Measurements from ENCODE around the gene NABP2. TPM values are rescaled to one million over a fixed set of nuclear protein-coding genes. Genes with fewer than 3 reads are reported as not detected.

Gene NABP2
- total and polyA plus RNA-seq, 10 of the 15 experiments (the other 5 are each of a cell fraction or from before 2014, with no cell fraction given), result 20.7 to 97.9 (median 60.9) TPM

DNA sequence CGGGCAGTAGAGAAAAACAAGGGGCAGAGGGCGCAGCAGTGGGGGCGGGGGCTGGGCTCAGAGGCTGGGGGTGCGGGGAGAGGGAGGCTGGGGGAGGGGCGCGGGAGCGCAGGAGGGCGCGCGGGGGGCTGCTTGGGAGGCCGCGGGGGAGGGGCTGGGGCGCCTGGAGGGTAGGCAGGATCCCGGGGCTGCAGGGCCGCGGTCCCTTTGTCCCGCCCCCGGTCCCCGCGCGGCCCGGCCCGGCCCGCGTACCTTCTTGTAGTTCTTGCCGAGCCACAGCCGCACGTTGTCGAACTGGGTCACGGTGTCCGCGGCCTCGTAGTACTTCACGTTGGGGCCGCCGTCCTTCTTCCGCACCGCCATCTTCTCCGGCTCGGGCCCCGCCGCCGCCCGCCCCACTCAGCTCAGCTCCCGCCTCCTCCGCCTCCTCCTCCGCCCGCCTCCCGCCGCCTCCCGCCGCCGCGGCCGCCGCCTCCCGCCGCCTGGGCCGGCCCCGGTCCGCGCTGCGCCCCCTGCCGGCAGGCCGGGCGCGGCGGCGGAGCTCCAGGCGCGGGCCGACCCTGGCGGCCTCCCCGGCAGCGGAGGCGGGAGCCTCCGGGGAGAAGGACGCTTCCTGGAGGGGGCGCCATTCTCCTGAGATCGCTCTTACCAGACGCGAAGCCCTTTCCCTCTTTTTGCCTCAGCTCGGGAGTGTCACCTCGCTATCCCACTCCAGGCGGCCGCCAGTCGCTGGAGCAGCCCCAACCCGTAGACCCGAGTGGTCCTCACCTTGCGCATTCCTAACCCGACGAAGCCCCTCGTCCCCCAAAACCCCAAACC, 34.8 kb upstream of the NABP2 start, which contains the start of gene SMARCC2:
Gene SMARCC2, minus strand, starts transcription at position 385 of the 819 bp plus-strand sequence. Its CDS starts 22 bp downstream, at position 363.
- Histone ChIP-seq H3K4me1 (ENCODE audit: control insufficient read depth, insufficient read depth, low read length) (0 out of 2 replicates have a peak, but pooled peaks cover 4% of the 10 kb centered on the region), H2AFZ (ENCODE audit: control insufficient read depth, low read depth, low read length) (peak within 1 kb of the TSS; percentile 96), H3K4me3 (peak within 1 kb of the TSS; percentile 98), H3K27me3 (replicated peaks in 1 of 2; ENCODE audit: control insufficient read depth in 2 of 2, insufficient read depth in 2 of 2, low read length in 1 of 2) (no peaks in the 10 kb centered on the region), H3K36me3 (ENCODE audit: control insufficient read depth in 2 of 2, insufficient read depth in 2 of 2, low read length in 1 of 2) (peaks cover 0 to 2% of the 10 kb centered on the region in 2 experiments; a peak in 3 of 4 replicates), H3K27ac (ENCODE audit: control insufficient read depth, insufficient read depth) (peak within 1 kb of the TSS; percentile 91), H3K4me2 (ENCODE audit: control insufficient read depth, insufficient read depth) (peak within 1 kb of the TSS; percentile 99), H3K9ac (ENCODE audit: control insufficient read depth, insufficient read depth, low read length) (peak within 1 kb of the TSS; percentile 93), H3K79me2 (ENCODE audit: control insufficient read depth, insufficient read depth, low read length) (peaks cover 27% of the 10 kb centered on the region), H3K9me3 (replicated peaks; ENCODE audit: control insufficient read depth, insufficient read depth, low read length) (no peaks in the 10 kb centered on the region), H4K20me1 (ENCODE audit: control insufficient read depth, insufficient read depth) (no peaks in the 10 kb centered on the region; the same call in 1 of the 2 replicates)
- ChIA-PET SMC1A (ENCODE audit: uncharacterized antibody, unreplicated experiment) (interaction anchor here (0.9 to 6.2 kb wide), 18 partner anchors 12 to 1691 kb away, joined by 3 to 68 read pairs (median 4); partner anchors contain the start of genes ESYT1, PA2G4, RNF41 and ZC3H10), RAD21 (ENCODE audit: unreplicated experiment) (interaction anchor here (0.6 to 4.6 kb wide), 25 partner anchors 14 to 451 kb away, joined by 3 to 98 read pairs (median 5); partner anchors contain the start of genes ANKRD52, CNPY2, COQ10A and ESYT1), POLR2A (interaction anchor here (0.6 to 7.7 kb wide), 16 partner anchors 30 to 414 kb away, joined by 3 to 68 read pairs (median 6); partner anchors contain the start of genes ANKRD52, ESYT1, MYL6 and PA2G4), CTCF (interaction anchor here (0.6 to 8.9 kb wide), 43 partner anchors 12 to 460 kb away, joined by 3 to 129 read pairs (median 4); partner anchors contain the start of genes ANKRD52, CD63, ESYT1 and MYL6)
- in situ Hi-C loops (cut with MboI) (loop anchor here (5.0 kb wide), 1 partner anchor 57 kb away; no protein-coding TSS in a partner anchor), intact Hi-C loops (cut with micrococcal nuclease; ENCODE audit: unreplicated experiment) (loop anchor here (1.0 to 10.0 kb wide), 3 partner anchors 31 to 455 kb away; partner anchors contain the start of gene MYL6)
- peak; percentile 26 for DNase-seq (ENCODE audit: low read depth, low spot score)
- peak; percentile 81 for ATAC-seq
- 0% methylated on average over 21 of the region's 93 CpGs for WGBS (ENCODE audit: insufficient coverage, insufficient replicate concordance, low lambda C conversion rate, missing lambda C conversion rate)
- FAIRE-seq, result no peak
- no TSS peak for BruUV-seq (replicated peaks)
- TF ChIP-seq NR2C1 (IDR thresholded peaks at IDR 0.05), result peak; percentile 16; the same call in 1 of the 2 replicates
- TF ChIP-seq, protein P1, sequence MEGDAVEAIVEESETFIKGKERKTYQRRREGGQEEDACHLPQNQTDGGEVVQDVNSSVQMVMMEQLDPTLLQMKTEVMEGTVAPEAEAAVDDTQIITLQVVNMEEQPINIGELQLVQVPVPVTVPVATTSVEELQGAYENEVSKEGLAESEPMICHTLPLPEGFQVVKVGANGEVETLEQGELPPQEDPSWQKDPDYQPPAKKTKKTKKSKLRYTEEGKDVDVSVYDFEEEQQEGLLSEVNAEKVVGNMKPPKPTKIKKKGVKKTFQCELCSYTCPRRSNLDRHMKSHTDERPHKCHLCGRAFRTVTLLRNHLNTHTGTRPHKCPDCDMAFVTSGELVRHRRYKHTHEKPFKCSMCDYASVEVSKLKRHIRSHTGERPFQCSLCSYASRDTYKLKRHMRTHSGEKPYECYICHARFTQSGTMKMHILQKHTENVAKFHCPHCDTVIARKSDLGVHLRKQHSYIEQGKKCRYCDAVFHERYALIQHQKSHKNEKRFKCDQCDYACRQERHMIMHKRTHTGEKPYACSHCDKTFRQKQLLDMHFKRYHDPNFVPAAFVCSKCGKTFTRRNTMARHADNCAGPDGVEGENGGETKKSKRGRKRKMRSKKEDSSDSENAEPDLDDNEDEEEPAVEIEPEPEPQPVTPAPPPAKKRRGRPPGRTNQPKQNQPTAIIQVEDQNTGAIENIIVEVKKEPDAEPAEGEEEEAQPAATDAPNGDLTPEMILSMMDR (IDR thresholded peaks at IDR 0.05 in 2 of 3, conservative IDR thresholded peaks at IDR 0.05 in 1 of 3; ENCODE audit: control insufficient read depth in 2 of 3, extremely low read depth in 1 of 3, insufficient read depth in 1 of 3, low read depth in 3 of 3, low read length in 3 of 3), result peak; percentile 68 to 87 (median 72); a peak in 5 of 6 replicates
- 0 out of 2 replicates have a peak, but pooled peaks have one; percentile 39 for TF ChIP-seq TBL1XR1 (IDR thresholded peaks at IDR 0.05; ENCODE audit: low read depth, low read length)
- TF ChIP-seq MXI1 (IDR thresholded peaks at IDR 0.05; ENCODE audit: low read depth, low read length), result peak; percentile 58
- TF ChIP-seq SMC3 (IDR thresholded peaks at IDR 0.05; ENCODE audit: borderline replicate concordance, low read length), result peak; percentile 39; the same call in 1 of the 2 replicates
- peak; percentile 79 for TF ChIP-seq POLR2A (IDR thresholded peaks at IDR 0.05; ENCODE audit: low read depth, low read length)
- 0 out of 2 replicates have a peak, but pooled peaks have one; percentile 16 for TF ChIP-seq LARP7 (IDR thresholded peaks at IDR 0.05)
- TF ChIP-seq SMARCA5 (IDR thresholded peaks at IDR 0.05), result peak; percentile 100
- TF ChIP-seq FOXK2 (IDR thresholded peaks at IDR 0.05), result no peak
- no peak for TF ChIP-seq SRF (IDR thresholded peaks at IDR 0.05; ENCODE audit: low read depth in 2 of 2, low read length in 2 of 2)
- TF ChIP-seq, protein P2, sequence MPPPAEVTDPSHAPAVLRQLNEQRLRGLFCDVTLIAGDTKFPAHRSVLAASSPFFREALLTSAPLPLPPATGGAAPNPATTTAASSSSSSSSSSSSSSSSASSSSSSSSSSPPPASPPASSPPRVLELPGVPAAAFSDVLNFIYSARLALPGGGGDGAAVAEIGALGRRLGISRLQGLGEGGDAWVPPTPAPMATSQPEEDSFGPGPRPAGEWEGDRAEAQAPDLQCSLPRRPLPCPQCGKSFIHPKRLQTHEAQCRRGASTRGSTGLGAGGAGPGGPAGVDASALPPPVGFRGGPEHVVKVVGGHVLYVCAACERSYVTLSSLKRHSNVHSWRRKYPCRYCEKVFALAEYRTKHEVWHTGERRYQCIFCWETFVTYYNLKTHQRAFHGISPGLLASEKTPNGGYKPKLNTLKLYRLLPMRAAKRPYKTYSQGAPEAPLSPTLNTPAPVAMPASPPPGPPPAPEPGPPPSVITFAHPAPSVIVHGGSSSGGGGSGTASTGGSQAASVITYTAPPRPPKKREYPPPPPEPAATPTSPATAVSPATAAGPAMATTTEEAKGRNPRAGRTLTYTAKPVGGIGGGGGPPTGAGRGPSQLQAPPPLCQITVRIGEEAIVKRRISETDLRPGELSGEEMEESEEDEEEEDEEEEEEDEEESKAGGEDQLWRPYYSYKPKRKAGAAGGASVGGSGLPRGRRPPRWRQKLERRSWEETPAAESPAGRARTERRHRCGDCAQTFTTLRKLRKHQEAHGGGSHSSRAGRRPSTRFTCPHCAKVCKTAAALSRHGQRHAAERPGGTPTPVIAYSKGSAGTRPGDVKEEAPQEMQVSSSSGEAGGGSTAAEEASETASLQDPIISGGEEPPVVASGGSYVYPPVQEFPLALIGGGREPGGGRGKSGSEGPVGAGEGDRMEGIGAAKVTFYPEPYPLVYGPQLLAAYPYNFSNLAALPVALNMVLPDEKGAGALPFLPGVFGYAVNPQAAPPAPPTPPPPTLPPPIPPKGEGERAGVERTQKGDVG (CRISPR knock-in tag; IDR thresholded peaks at IDR 0.05), result no peak
- peak in 1 of 2 experiments; percentile 60; a peak in 1 of 4 replicates for TF ChIP-seq BHLHE40 (IDR thresholded peaks at IDR 0.05; ENCODE audit: borderline replicate concordance in 1 of 2, low read depth in 2 of 2, low read length in 1 of 2)
- TF ChIP-seq IKZF2 (IDR thresholded peaks at IDR 0.05), result peak in 1 of 2 experiments; percentile 72; a peak in 2 of 4 replicates
- peak; percentile 80; the same call in 1 of the 2 replicates for TF ChIP-seq IKZF1 (conservative IDR thresholded peaks at IDR 0.05)
- TF ChIP-seq ZNF274 (IDR thresholded peaks at IDR 0.05; ENCODE audit: insufficient read depth, insufficient read length), result no peak

Data from GM12878 (cell line).